ENCODE measurements around the gene MGAT4A.
"Not testable (repeated sequence)": the region's sequence is repeated elsewhere in the genome, so short reads cannot be mapped to it uniquely, and the experiment has no call there.

MGAT4A gene

GRCh38 chr2:98728088-98728718 is 2.7 kb downstream of the MGAT4A start:
- DNase-seq = not testable (repeated sequence)

- DNase-seq = no peak
Measured at GRCh38 chr2:98727369-98728087, 3.4 kb downstream of the MGAT4A start.

DNA sequence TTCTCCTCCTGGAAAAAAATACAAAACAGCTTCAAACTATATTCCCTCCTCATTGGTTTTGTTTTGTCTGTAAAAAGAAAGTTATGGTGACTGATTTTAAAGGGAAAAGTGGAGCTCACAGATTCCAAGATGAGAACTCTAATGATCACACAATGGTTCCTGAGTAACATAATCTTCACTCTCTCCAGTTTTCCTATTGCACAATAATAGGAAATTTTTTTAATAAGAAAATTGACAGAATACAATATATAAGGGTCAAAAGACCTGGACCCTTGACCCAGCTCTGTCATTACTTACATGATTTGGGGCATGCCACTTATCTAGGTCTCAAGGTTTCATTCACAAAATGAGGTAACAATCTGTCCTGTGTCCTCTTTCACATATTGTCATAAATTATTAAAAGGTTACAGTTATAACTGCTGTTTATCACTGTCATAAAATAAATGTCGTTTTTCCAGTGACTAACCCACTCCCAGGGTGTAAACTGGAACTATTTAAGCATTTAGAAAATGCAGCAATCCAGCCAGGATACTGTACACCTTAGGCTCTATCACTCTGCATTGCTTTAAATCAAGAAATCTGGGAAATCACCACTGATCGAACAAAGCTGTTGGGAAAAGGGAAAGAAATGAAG is 4.1 kb downstream of the MGAT4A start:
- DNase-seq = no peak

DNA sequence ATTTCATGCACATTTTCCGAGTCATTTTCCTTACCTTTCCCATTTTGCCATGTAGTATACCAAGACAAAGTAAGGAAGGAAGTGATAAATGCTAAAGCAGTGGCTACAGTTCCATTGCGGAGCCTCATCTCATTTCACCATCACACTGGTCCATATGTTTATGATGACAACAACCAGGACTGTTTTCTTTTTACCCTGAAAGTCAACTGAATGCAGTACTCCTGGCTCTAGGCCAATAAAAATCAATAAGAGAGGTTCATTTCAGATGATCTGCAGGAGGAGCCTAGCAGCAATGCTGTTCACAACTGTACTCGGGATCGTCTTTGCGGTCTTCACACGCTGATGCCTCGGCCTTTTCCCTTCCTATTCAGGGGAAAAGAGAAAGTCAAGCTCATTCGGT is 4.7 kb downstream of the MGAT4A start:
- no peak for DNase-seq

- no peak for DNase-seq
Measured at GRCh38 chr2:98720286-98720685, 10.6 kb downstream of the MGAT4A start.

GRCh38 chr2:98717621-98718020 is 13.3 kb downstream of the MGAT4A start:
- no peak for DNase-seq

DNA sequence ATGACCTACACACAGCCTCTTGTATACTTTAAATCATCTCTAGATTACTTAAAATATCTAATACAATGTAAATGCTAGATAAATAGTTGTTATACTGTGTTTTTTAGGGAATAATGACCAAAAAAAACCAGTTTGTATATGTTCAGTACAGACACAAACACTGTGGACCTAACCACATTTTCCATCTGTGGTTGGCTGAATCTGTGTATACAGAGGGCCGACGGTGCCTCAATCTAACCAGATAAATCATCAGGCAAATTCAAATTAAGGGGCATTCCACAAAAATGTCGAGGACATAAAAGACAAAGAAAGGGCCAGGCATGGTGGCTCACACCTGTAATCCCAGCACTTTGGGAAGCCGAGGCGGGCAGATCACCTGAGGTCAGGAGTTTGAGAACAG is 14.1 kb downstream of the MGAT4A start:
- no peak for DNase-seq

GRCh38 chr2:98715812-98716451 is 15.0 kb downstream of the MGAT4A start:
- DNase-seq = no peak

GRCh38 chr2:98713332-98714015 is 17.5 kb downstream of the MGAT4A start:
- DNase-seq = no peak

DNA sequence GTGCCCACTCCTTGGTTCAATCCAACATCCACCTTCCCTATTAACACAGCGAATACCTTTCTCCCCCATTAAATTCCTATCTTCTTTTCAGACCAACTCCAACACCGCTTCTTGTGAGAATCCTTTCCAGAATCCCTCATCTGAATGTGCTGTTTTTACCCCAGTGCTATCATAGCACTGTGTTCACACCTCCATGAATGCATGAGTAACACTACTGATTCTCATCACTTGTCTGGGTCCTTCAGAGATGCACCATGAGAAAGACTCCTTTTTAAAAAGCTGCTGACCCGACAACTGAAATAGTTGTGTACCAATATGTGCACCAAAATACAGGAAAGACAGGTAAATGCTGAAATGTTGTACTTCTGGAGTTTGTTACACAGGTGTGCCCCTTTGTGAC is 18.8 kb downstream of the MGAT4A start:
- no peak for DNase-seq

DNA sequence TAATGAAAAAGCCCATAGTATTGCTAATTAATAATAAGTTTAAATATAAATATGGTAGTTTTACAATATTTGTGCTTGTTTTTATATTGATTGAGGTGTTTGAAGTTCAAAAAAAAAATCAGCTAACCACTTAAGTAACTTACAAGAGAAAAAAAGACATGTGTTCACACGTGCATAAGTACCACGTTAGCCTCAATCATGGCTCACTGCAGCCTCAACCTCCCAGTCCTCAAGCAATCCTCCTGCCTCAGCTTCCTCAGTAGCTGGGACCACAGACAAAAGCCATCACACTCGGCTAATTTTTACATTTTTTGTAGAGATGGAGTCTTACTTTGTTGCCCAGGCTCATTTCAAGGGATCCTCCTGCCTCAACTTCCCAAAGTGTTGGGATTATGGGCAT is 19.4 kb downstream of the MGAT4A start:
- no peak for DNase-seq

DNA sequence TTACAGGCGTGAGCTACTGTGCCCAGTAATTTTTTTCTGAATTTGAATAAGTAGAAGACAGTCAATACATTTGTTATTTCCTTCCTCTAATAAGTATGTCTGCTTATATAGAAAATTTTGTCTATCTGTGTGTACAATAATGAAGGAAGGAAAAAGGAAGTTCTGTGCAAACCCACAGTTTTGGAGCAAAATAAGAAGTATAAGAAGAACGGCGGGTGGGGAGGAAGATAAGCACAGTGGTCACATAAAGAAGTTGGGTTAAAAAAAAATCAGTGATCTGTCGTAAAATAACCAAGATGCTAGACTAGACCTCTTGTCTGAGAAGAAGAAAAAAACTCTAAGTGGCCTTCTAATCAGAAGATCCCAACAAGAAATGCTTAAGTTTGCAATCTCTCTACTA is 20.2 kb downstream of the MGAT4A start:
- DNase-seq = no peak

- no peak for DNase-seq
Measured at GRCh38 chr2:98709535-98709934, 21.4 kb downstream of the MGAT4A start.

DNA sequence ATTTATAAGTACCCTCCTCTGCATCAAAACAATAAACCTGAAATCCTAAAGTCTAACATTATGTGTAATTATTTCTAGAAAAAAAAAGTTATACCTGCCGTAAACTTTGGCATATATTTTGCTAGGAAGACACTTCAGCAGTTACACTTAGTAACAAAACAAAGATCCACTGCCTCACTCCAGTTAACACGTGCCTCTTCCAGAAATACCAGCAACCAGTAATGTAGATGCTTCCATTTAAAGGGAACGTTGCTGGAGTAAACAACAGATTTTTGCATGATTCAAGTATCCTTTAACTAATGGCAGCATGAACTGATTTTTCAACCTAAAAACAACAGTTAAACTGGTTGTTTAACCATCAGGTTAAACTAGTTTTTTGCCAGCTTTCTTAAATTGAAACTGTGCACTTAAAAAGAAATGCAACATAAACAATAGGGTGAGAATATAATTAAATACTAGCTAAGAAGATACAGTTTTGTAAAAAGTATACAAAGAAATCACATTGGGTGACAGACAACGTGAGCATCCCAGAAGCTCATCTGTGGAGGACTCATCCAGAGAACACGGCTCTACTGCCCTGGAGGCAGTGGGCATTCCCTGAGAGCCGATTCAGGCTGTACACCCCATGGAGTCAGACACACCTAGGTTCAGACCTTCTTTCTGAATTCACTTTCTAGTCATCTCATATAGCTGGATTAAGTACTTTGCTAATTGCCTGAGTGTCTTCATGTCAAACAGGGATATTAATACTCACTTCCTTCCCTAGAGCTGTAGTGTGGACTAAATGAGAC is 22.3 kb downstream of the MGAT4A start:
- DNase-seq = no peak

GRCh38 chr2:98706591-98706990 is 24.3 kb downstream of the MGAT4A start:
- DNase-seq = no peak

DNA sequence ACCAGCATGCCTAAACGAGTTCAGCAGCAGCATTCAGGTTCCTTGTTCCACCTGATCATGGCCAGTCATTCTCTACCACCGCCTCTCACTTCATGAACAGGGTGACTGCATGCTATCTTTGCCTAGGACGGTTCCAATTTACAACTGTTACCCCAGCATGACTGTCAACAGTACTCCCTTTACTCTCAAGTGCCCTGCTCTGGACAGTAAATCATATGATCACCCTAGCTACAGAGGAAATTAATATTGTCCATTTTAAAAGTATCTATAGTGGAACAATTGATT is 25.7 kb downstream of the MGAT4A start:
- DNase-seq = no peak

DNA sequence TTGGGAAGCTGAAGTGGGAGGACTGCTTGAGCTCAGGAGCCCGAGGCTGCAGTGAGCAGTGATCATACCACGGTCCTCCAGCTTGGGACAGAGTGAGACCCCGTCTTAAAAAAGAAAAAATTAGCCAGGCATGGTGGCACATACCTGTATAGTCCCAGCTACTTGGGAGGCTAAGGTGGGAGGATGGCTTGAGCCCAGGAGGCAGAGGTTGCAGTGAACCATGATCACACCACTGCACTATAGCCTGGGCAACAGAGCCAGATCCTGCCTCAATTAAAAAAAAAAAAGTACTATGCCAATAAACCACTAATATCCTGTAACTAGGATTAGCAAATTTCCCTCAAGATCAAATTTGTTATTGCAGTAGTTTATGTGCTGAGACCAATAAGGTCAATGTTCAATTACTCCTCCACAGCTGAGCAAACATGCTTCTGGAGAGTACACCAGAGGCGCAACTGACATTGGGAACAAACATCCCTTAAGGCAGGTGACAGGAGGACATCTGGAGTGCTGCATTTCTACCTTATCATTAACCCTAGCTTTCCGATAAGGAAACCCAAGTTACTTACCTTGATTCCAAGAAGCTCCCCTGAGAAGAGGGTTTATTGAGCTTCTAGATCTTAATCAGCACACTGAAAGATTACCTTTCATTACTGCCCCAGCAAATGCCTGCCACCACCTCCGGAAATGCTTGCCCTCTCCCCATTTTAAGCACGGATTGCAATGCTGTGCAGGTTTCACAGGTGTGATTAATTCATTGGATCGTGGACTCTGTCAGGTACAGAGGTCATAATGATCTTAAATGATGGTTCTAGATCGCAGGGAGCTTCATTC is 26.2 kb downstream of the MGAT4A start:
- no peak for DNase-seq

DNA sequence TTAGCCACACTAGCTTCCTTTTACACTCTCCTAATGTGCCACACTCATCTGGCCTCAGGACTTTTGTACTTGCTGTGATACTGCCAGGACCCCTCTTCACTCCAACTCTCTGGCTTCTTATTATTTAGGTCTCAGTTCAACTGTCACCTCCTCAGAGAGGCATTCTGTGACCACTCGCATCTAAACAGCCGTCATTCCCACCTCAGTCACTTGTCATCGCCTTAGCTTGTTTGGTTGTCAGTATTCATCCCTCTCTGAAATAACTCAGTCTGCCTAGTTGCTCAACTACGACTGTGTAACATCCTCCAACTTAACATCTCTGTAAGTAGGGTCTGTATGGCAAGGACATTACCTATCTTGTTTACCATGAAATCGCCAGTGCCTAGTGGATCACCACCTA is 27.2 kb downstream of the MGAT4A start:
- no peak for DNase-seq

GRCh38 chr2:98702858-98703620 is 27.9 kb downstream of the MGAT4A start:
- no peak for DNase-seq

- no peak for DNase-seq
Measured at GRCh38 chr2:98702127-98702802, 28.7 kb downstream of the MGAT4A start.
